ENCODE data around the gene GABRG3.

GABRG3 gene

GRCh38 chr15:27457766-27458165, 486.8 kb downstream of the GABRG3 start:
- H3K4me3 ChIP-seq (ENCODE audit: control insufficient read depth, low read depth, low read length): no peak overlapping the region
- no peak for DNase-seq (ENCODE audit: low read depth)
- no peak for TF ChIP-seq CTCF (conservative IDR thresholded peaks at IDR 0.05; ENCODE audit: control insufficient read depth, insufficient read depth, low read depth, low read length)

DNA sequence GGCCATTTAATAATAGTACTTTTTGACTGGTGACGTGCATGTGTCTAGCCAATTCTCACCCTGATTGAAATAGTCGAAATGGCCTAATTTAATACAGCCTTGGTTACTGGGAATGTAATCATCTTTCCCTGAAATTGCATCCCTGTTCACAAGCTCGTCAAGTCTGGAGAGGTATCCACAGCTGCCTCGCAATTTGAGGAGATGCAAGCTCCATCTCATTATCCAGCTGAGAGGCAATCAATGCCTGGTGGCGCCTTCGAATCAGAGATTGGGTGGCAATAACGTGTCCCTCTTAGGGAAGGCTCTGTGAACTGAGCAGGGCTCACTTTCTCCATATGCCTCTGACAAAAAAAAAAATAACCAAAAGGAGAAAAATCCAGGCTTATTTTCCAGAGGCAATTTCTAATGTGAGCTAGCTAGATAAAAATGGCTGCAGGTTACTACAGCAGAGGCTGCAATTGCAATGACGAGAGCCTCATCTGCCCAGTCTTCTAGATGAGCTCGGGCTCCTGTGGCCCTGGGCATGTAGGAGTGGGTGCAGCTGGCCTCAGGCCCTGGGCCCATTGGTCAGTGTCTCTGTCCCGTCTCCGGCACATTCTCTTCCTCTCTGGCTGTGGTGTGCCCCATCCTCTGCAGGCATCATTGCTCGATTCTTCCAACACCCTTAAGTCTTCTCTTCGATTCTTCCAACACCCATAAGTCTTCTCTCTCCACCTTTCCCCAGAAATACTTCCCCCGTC, 487.5 kb downstream of the GABRG3 start:
- TF ChIP-seq CTCF (conservative IDR thresholded peaks at IDR 0.05; ENCODE audit: control insufficient read depth, insufficient read depth, low read depth, low read length): no peak
- DNase-seq (ENCODE audit: low read depth): no peak
- no peak overlapping the region for H3K4me3 ChIP-seq (ENCODE audit: control insufficient read depth, low read depth, low read length)

DNA sequence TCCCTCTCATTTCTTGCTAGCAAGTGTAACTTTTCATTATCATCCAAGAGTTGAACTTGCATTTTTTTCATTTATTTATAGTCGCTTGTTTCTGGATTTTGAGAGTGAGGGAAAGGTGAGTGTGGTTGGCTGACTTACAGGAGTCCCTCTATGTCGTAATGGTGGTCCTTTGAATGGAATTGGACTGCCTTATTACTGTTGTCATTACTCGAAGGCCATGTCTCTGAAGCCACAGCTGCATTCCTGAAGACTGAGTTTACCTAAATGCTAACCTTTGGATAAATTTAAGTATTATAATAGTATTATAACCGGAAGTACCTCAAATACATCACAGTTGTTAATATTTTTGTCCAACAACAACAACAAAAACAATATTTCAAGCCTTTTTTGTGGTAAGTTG, 488.9 kb downstream of the GABRG3 start:
- DNase-seq (ENCODE audit: low read depth): no peak
- no peak overlapping the region for H3K4me3 ChIP-seq (ENCODE audit: control insufficient read depth, low read depth, low read length)
- no peak for TF ChIP-seq CTCF (conservative IDR thresholded peaks at IDR 0.05; ENCODE audit: control insufficient read depth, insufficient read depth, low read depth, low read length)

GRCh38 chr15:27461181-27461580, 490.2 kb downstream of the GABRG3 start:
- DNase-seq (ENCODE audit: low read depth): no peak
- no peak for TF ChIP-seq CTCF (conservative IDR thresholded peaks at IDR 0.05; ENCODE audit: control insufficient read depth, insufficient read depth, low read depth, low read length)
- H3K4me3 ChIP-seq (ENCODE audit: control insufficient read depth, low read depth, low read length): no peak overlapping the region

GRCh38 chr15:27463525-27464088, 492.6 kb downstream of the GABRG3 start:
- TF ChIP-seq CTCF (conservative IDR thresholded peaks at IDR 0.05; ENCODE audit: control insufficient read depth, insufficient read depth, low read depth, low read length): no peak
- DNase-seq (ENCODE audit: low read depth): no peak

GRCh38 chr15:27464941-27465612, 494.1 kb downstream of the GABRG3 start:
- DNase-seq (ENCODE audit: low read depth): no peak
- H3K4me3 ChIP-seq (ENCODE audit: control insufficient read depth, low read depth, low read length): no peak overlapping the region
- TF ChIP-seq CTCF (conservative IDR thresholded peaks at IDR 0.05; ENCODE audit: control insufficient read depth, insufficient read depth, low read depth, low read length): no peak

More at GRCh38 chr15:27463525-27464088, 492.6 kb downstream of the GABRG3 start:
- H3K4me3 ChIP-seq (ENCODE audit: control insufficient read depth, low read depth, low read length): no peak overlapping the region
